Dermis blood vessel endothelial cell (primary cell): ENCODE results near the gene ATP8A2. TPM values are rescaled to one million over a fixed set of nuclear protein-coding genes. Genes with fewer than 3 reads are reported as not detected.

Experiments used
- DNase-seq: peaks from one replicate; pipeline ENCODE4 v3.0.0; 2010
- total RNA-seq: library from RNA; depleted of rRNA; stranded (reverse); fragments of >200 nt; gene quantifications from 2 replicates; pipeline ENCODE4 v1.2.3, GENCODE V29; 2014

Gene ATP8A2
- total RNA-seq, 1 donor from 2014 or later, result 0.17 TPM

DNA sequence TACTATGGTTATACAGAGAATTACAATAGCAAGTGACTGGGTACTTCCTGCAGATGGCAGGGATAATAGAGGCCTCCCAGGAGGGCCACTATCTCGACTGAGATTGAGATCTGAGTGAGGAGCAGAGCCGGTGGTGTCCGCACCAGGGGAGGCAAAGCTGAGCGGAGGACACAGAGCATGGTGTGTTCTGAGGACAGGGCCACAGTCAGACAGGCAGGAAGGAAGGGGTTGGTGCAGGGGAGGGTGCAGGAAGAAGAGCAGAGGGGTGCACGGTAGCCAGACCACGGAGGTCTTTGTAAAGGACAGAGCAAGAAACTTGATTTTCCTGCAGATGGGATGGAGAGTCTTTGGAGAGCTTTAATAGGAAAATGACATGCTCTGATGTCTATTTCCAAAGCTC lies 527.7 kb downstream of the ATP8A2 start:
- DNase-seq, result no peak

- DNase-seq, result no peak
Measured at GRCh38 chr13:25899952-25900351, 528.2 kb downstream of the ATP8A2 start.

- peak; percentile 53 for DNase-seq
Measured at GRCh38 chr13:25901460-25902376, 529.9 kb downstream of the ATP8A2 start.

GRCh38 chr13:25902455-25902854 lies 530.7 kb downstream of the ATP8A2 start:
- DNase-seq, result no peak

GRCh38 chr13:25902891-25903341 lies 531.1 kb downstream of the ATP8A2 start:
- no peak for DNase-seq

- no peak for DNase-seq
Measured at GRCh38 chr13:25904830-25905229, 533.1 kb downstream of the ATP8A2 start.

GRCh38 chr13:25905611-25906010 lies 533.8 kb downstream of the ATP8A2 start:
- DNase-seq, result peak; percentile 6

- DNase-seq, result no peak
Measured at GRCh38 chr13:25906191-25906661, 534.5 kb downstream of the ATP8A2 start.

DNA sequence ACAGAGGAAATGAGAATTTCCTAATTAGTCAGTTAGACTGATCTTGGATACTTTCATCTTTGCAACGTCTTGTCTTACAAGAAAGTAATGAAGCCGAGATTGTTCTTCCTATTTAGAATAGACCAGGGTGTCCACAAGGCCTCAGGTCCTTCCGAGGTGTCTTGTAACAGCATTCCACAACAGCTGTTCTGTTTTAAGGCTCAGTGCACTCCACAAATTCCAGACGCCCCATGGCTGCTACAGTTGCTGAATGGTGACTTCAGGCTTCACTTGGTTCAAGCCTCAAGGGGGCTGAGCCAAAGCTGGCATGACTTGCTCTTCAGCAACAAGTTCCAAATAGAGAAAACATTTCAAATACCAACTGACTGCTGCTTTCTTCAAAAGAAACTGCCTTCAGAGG lies 536.6 kb downstream of the ATP8A2 start:
- no peak for DNase-seq

DNA sequence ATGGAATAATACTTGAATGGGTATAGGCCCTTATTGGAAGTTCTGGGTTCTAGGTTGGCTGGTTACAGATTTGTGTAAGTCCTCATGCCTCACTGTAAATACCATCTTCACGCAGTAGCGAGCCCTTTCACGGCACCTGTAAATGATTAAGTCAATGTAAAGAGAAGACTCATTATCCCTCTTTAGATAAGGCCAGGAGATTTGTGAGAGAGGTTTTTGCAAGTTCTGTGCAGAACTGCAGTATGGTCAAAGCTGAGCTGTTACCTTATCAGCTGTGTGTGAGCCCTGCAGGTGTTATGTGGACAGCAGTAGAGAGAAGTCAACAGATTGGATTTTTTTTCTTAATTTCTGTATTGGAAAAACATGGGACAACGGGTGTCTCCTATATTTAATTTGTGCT lies 538.5 kb downstream of the ATP8A2 start:
- no peak for DNase-seq

GRCh38 chr13:25910991-25911419 lies 539.2 kb downstream of the ATP8A2 start:
- no peak for DNase-seq

DNA sequence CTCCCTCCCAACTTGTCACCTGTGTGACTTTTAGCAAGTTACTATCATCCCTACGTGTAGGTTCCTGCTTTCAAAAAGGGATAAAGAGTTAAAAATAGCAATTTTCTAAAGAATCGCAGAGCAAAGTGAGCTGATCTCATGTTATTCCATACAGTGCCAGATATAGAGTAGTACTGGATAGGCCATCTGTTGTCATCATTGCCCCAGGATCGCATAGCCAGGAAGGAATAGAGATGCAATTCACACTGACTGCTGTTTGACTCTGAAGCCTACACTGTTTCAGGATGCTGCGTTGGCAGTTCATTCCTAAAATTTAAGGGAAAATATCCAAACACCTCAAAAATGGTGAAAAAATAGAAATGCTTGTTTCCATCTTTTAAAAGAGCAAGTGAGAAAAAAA lies 541.2 kb downstream of the ATP8A2 start:
- no peak for DNase-seq

GRCh38 chr13:25915840-25916518 lies 544.2 kb downstream of the ATP8A2 start:
- no peak for DNase-seq

GRCh38 chr13:25920277-25920676 lies 548.5 kb downstream of the ATP8A2 start:
- no peak for DNase-seq

- DNase-seq, result no peak
Measured at GRCh38 chr13:25920931-25921330, 549.2 kb downstream of the ATP8A2 start.

DNA sequence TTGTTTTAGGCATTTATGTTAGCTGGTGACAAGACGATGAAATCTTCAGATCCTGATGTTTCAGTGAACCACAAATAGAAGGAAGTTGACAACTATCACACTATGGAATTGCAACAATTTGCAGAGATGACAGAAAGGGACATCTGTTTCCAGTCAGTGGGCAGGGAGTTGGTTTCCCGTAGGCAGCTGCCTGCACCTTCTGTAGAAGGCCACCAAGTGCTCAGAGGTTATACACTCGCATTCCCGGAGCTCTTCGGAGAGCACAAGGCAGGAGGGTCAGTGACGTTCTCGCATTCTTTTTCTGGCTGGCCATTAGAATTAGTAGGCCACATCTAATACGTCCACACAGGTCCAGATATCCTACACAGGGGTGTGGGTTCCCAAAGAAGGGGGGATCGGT lies 550.6 kb downstream of the ATP8A2 start:
- DNase-seq, result no peak

DNA sequence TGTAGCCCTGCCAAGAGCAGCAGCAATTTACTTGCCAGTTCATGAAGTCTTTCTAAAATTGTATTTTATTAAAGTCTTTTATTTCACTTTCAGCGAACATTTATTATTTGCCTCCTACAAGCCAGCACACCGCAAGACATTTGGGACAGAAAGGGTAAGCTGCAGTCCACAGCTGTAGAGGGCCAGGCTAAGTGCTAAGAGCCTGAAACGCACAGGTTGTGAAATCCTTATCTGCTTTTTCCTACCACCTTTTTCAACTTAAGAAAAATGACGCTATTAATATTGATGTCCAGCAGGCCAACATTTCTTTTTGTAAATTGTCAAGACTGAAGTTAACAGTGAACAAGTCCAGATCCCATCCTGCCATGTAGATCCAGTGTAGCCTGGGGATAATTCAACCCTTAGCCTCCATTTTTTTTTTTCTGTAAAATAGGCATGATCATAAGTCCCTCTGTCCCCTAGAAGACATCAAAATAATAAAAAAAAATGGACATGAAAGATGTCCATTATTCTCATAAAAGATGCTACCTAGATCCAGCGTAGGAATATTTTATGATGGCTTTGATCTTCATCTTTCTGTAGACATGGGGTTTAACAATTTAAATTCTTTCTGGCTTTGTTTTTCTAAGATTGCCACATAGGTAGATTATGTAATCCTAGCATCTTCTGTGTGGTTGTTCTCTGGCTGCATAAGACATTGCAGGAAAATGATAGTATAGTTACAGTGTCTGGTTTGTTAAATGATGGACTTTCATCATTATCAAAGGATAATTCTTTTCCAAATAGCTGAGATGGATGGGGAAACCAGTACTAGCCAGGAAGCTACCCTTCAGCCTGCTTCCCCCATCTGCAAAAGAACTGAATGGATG lies 551.7 kb downstream of the ATP8A2 start:
- no peak for DNase-seq

DNA sequence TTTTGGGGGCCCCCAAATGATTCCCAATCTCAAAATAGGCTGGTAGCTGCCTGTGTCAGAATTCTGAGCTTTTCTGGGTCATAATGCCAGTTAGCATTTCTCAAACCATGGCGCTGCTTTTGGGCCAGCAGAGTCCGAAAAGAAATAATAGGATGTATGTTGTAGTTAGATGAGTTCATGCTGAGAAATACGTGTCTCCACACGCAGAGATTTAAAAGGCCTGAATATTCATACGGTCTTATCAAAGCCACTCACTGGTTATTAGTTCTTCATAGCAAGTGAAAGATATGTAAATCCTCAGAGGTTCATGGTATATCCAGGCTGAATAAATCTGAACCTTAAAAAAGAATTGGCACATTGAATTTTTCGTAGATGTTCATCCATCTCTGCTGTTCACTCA lies 555.6 kb downstream of the ATP8A2 start:
- no peak for DNase-seq

DNA sequence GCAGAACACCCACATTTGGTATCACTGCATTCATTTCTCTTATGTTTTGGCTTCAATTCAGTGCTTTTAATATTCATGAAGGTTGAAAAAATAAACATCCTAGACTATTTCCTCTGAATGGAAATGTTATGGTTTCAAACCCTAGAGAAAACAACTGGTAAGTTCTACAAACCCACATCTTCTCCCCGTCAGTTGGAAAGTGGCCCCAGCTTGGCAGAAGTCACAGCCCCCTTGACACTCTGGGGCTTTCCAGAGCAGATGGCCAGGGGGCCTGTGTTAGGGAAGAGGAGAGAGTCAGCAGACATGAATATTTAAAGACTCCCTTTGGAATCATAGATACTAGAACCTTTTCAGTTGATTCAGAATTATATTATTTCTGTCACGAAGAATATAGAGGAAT lies 556.2 kb downstream of the ATP8A2 start:
- no peak for DNase-seq

GRCh38 chr13:25928941-25929505 lies 557.2 kb downstream of the ATP8A2 start:
- no peak for DNase-seq

DNA sequence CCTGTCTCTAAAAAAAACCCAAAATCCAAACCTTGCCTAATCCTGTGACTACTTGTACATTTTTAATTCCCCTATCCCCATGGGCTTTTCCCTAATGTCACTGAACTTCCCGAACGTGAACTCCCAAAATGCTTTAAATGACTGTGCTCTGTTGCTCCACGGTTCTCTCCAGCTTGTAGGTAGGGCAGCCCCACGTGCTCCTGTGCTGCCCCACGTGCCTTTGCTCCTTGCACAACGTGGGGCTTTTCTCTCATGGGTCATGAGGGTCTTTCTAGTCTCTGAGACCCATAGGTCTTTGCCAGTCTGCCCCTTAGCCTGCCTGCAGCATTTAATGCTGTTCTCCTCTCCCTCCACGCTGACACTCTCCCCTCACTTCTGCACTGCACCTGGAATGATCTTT lies 558.0 kb downstream of the ATP8A2 start:
- DNase-seq, result no peak

GRCh38 chr13:25930653-25931052 lies 558.9 kb downstream of the ATP8A2 start:
- DNase-seq, result no peak
